Neural progenitor cell (in vitro differentiated cells): ENCODE data around the gene ZNF32. TPM values are rescaled to one million over a fixed set of nuclear protein-coding genes. Genes with fewer than 3 reads are reported as not detected.
"Not testable (repeated sequence)": the region's sequence is repeated elsewhere in the genome, so short reads cannot be mapped to it uniquely, and the experiment has no call there.

ENCODE experiments used
- DNase-seq: peaks from one replicate; pipeline ENCODE4 v3.0.0-alpha.2; 2016; ENCODE audit warnings: low spot score
- H2AFZ ChIP-seq: fragments of 200-600 bp; sonication (generic); replicated peaks from 2 replicates; pipeline ENCODE4 v1.6.1; 2016; ENCODE audit warnings: antibody characterized with exemption
- H3F3A ChIP-seq: fragments of 200-600 bp; sonication (generic); 2 replicates; pipeline ENCODE4 v1.6.1; 2016; ENCODE audit warnings: antibody characterized with exemption, low read depth
- H3K27ac ChIP-seq: fragments of 200-600 bp; sonication (generic); 2 replicates; pipeline ENCODE4 v1.5.1; 2016; ENCODE audit warnings: mild to moderate bottlenecking
- H3K27me3 ChIP-seq: fragments of 200-600 bp; sonication (generic); 2 replicates; pipeline ENCODE4 v1.6.1; 2016; ENCODE audit warnings: mild to moderate bottlenecking, moderate library complexity
- H3K36me3 ChIP-seq: fragments of 200-600 bp; sonication (generic); 2 replicates; pipeline ENCODE4 v1.5.1; 2016
- H3K4me1 ChIP-seq: fragments of 200-600 bp; sonication (generic); 2 replicates; pipeline ENCODE4 v1.6.1; 2016; ENCODE audit warnings: mixed run types
- H3K4me2 ChIP-seq: fragments of 200-600 bp; sonication (generic); 2 replicates; pipeline ENCODE4 v1.6.1; 2016
- H3K4me3 ChIP-seq: fragments of 200-600 bp; sonication (generic); 2 replicates; pipeline ENCODE4 v1.5.1; 2016
- H3K79me2 ChIP-seq: fragments of 200-600 bp; sonication (generic); 2 replicates; pipeline ENCODE4 v1.6.1; 2016; ENCODE audit warnings: low read depth
- H3K9ac ChIP-seq: fragments of 200-600 bp; sonication (generic); 2 replicates; pipeline ENCODE4 v1.6.1; 2016
- H3K9me3 ChIP-seq: fragments of 200-600 bp; sonication (generic); 2 replicates; pipeline ENCODE4 v1.5.1; 2016; ENCODE audit warnings: low read depth
- H4K20me1 ChIP-seq: fragments of 200-600 bp; sonication (generic); 2 replicates; pipeline ENCODE4 v1.6.1; 2016; ENCODE audit warnings: low read depth
- H3K27ac Mint-ChIP-seq: 3 replicates; pipeline ENCODE4 v1.8.0; 2021; ENCODE audit warnings: mixed read lengths
- H3K27me3 Mint-ChIP-seq: 2 replicates; pipeline ENCODE4 v1.8.0; 2022; ENCODE audit warnings: low read depth, mild to moderate bottlenecking, inconsistent platforms, moderate library complexity, mixed read lengths; ENCODE audit not compliant: insufficient read depth
- H3K36me3 Mint-ChIP-seq: 3 replicates; pipeline ENCODE4 v1.8.0; 2021; ENCODE audit warnings: mixed read lengths
- H3K4me1 Mint-ChIP-seq: 3 replicates; pipeline ENCODE4 v1.8.0; 2021; ENCODE audit warnings: mixed read lengths
- H3K4me3 Mint-ChIP-seq: 3 replicates; pipeline ENCODE4 v1.8.0; 2021; ENCODE audit warnings: mild to moderate bottlenecking, moderate library complexity, mixed read lengths
- H3K9me3 Mint-ChIP-seq: 3 replicates; pipeline ENCODE4 v1.8.0; 2020; ENCODE audit warnings: mixed read lengths
- EZH2 ChIP-seq: fragments of 200-600 bp; sonication (generic); IDR thresholded peaks from 2 replicates; pipeline ENCODE4 v1.6.1; 2017; ENCODE audit warnings: antibody characterized with exemption, mild to moderate bottlenecking, moderate library complexity
- EZH2phosphoT487 ChIP-seq: fragments of 200-600 bp; sonication (generic); IDR thresholded peaks from 2 replicates; pipeline ENCODE4 v1.6.1; 2017; ENCODE audit warnings: antibody characterized with exemption
- total RNA-seq: library from RNA; depleted of rRNA; stranded (reverse); fragments of >200 nt; gene quantifications from 2 replicates; pipeline ENCODE4 v1.2.3, GENCODE V29; 2015; ENCODE audit warnings: low replicate concordance
- TF ChIP-seq, protein P1 (sequence below): fragments of 200-600 bp; sonication (generic); IDR thresholded peaks from 2 replicates; pipeline ENCODE4 v1.5.1; 2017; ENCODE audit warnings: antibody characterized with exemption, mild to moderate bottlenecking

Gene ZNF32
- total RNA-seq, 1 donor from 2014 or later = 50.7 TPM

DNA sequence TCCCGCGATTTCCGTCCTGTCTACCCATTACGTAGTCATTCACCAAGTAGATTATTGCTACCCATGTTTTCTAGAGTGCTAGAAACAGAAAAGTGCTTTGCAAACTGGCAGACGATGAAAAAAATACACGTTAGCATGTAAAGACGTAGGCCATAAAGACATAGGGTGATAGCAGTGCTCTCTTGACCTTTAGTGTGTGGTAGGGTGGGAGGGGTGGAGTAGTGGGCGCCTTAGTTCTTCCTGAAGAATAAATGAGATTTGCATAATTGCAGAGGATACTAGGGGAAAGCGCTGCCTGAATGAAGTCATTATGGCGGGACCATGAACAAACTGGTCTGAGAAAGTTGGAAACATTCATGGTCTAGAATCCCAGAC, 41.5 kb downstream of the ZNF32 start:
- Histone ChIP-seq H3K36me3 (no peaks in the 10 kb centered on the region), H3F3A (no peaks in the 10 kb centered on the region), H4K20me1 (no peaks in the 10 kb centered on the region), H3K27ac (no peak overlapping the region), H3K9ac (no peak overlapping the region), H3K79me2 (no peaks in the 10 kb centered on the region), H2AFZ (peak overlapping the region; percentile 93), H3K4me2 (peak overlapping the region; percentile 97), H3K27me3 (peaks cover 7% of the 10 kb centered on the region), H3K4me1 (peaks cover 8% of the 10 kb centered on the region), H3K4me3 (peak overlapping the region; percentile 61), H3K9me3 (no peaks in the 10 kb centered on the region)
- Mint-ChIP-seq H3K4me3 (peak overlapping the region; percentile 87), H3K4me1 (peaks cover 10% of the 10 kb centered on the region), H3K9me3 (peaks cover 7% of the 10 kb centered on the region), H3K36me3 (peaks cover 22% of the 10 kb centered on the region), H3K27me3 (peaks cover 5% of the 10 kb centered on the region), H3K27ac (no peak overlapping the region)
- TF ChIP-seq, protein P1, sequence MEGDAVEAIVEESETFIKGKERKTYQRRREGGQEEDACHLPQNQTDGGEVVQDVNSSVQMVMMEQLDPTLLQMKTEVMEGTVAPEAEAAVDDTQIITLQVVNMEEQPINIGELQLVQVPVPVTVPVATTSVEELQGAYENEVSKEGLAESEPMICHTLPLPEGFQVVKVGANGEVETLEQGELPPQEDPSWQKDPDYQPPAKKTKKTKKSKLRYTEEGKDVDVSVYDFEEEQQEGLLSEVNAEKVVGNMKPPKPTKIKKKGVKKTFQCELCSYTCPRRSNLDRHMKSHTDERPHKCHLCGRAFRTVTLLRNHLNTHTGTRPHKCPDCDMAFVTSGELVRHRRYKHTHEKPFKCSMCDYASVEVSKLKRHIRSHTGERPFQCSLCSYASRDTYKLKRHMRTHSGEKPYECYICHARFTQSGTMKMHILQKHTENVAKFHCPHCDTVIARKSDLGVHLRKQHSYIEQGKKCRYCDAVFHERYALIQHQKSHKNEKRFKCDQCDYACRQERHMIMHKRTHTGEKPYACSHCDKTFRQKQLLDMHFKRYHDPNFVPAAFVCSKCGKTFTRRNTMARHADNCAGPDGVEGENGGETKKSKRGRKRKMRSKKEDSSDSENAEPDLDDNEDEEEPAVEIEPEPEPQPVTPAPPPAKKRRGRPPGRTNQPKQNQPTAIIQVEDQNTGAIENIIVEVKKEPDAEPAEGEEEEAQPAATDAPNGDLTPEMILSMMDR = no peak
- TF ChIP-seq EZH2phosphoT487 (no peak), EZH2 (no peak)
- no peak for DNase-seq

DNA sequence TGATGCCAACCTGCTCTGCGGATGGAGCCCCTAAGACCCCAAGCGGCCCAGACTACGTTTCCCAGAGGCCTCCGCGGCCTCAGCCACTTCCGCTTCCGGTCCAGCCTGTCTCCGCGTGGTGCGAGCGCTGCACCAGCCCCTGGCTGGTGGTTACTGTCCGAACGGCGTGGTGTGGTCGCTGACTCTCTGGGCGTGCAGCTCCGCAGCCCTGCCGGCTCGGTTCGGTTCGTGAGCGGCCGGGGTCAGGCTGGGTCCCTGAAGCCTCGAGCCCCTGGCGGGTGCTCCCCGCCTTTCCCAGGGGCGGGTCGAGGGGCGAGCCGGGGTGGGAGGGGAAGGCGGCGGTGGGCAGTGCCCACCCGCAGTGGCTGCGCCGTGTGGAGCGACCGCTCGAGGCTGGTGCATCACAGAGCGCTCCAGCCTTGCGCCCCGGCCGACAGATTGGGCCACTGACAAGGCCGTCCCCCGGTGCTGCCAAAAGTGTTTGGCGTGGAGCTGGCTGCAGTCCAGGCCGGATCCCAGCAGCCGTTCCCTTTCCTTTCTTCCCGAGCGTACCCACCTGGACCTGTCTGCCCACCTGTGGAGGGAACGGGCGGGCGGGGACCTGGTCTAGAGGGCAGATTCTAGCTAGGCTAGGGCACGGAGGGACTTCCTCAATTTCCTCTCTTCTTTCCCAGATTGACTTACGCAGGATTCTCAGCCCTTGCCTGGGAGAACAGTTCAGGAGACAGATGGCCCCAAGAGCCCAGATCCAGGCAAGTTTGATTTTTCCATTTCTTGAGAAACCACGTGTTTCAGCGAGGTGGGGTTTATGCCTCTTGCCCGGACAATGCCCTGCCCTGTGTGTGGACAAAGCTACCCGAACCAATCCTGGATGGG, 42.1 kb downstream of the ZNF32 start, which contains the start of gene ZNF485:
ZNF485 (plus strand) TSS at position 116 of the 876 bp plus-strand sequence; CDS start at position 729, 613 bp downstream.
- H3K4me2 ChIP-seq = peak within 1 kb of the TSS; percentile 97
- no peaks in the 10 kb centered on the region for H3F3A ChIP-seq
- TF ChIP-seq EZH2 = no peak
- no peak for TF ChIP-seq EZH2phosphoT487
- TF ChIP-seq, protein P1 = no peak
- Mint-ChIP-seq H3K36me3 (peaks cover 17% of the 10 kb centered on the region), H3K4me3 (peak within 1 kb of the TSS; percentile 87), H3K27ac (no peak within 1 kb of the TSS), H3K9me3 (peaks cover 7% of the 10 kb centered on the region), H3K4me1 (peaks cover 10% of the 10 kb centered on the region), H3K27me3 (peaks cover 8% of the 10 kb centered on the region)
- no peaks in the 10 kb centered on the region for H3K36me3 ChIP-seq
- H3K9ac ChIP-seq = no peak within 1 kb of the TSS
- peaks cover 7% of the 10 kb centered on the region for H3K27me3 ChIP-seq
- peak within 1 kb of the TSS; percentile 61 for H3K4me3 ChIP-seq
- H3K79me2 ChIP-seq = no peaks in the 10 kb centered on the region
- peak; percentile 81 for DNase-seq
- H3K4me1 ChIP-seq = peaks cover 8% of the 10 kb centered on the region
- H3K9me3 ChIP-seq = no peaks in the 10 kb centered on the region
- no peak within 1 kb of the TSS for H3K27ac ChIP-seq
- peak within 1 kb of the TSS; percentile 93 for H2AFZ ChIP-seq
- H4K20me1 ChIP-seq = no peaks in the 10 kb centered on the region

DNA sequence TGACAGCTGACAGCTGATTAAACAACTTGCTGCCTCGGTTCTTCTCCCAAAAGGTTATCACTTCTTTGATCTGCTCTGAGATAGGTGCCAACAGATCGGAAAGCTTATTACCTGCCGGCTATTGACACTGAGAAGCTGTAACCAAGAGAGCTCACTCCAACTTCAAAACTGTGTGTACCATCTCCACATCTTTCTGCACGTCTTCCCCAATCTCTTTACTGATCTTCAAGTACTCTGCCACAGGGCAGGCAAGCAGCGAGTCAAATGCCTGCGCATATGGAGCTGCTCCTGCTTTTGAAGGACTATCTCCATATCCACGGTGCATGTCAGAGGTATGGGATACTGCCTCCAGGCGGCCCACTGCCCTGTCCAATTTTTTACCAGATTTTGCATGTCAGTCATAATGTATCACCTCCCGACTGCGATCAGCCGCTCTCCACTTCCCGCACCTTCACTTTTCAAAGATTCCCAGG, 42.8 kb downstream of the ZNF32 start:
- Histone ChIP-seq H3K27ac (no peak overlapping the region), H4K20me1 (no peaks in the 10 kb centered on the region), H3K36me3 (no peaks in the 10 kb centered on the region), H3K9me3 (no peaks in the 10 kb centered on the region), H3K4me3 (peak overlapping the region; percentile 61), H2AFZ (peak overlapping the region; percentile 93), H3K79me2 (no peaks in the 10 kb centered on the region), H3K27me3 (peaks cover 7% of the 10 kb centered on the region), H3K4me2 (peak overlapping the region; percentile 97), H3K9ac (no peak overlapping the region), H3F3A (no peaks in the 10 kb centered on the region), H3K4me1 (peaks cover 8% of the 10 kb centered on the region)
- TF ChIP-seq EZH2 = no peak
- no peak for TF ChIP-seq EZH2phosphoT487
- TF ChIP-seq, protein P1 = no peak
- DNase-seq = no peak
- H3K27ac Mint-ChIP-seq = no peak overlapping the region
- H3K9me3 Mint-ChIP-seq = peaks cover 7% of the 10 kb centered on the region
- peaks cover 8% of the 10 kb centered on the region for H3K27me3 Mint-ChIP-seq
- peak overlapping the region; percentile 87 for H3K4me3 Mint-ChIP-seq
- peaks cover 10% of the 10 kb centered on the region for H3K4me1 Mint-ChIP-seq
- peaks cover 17% of the 10 kb centered on the region for H3K36me3 Mint-ChIP-seq

DNA sequence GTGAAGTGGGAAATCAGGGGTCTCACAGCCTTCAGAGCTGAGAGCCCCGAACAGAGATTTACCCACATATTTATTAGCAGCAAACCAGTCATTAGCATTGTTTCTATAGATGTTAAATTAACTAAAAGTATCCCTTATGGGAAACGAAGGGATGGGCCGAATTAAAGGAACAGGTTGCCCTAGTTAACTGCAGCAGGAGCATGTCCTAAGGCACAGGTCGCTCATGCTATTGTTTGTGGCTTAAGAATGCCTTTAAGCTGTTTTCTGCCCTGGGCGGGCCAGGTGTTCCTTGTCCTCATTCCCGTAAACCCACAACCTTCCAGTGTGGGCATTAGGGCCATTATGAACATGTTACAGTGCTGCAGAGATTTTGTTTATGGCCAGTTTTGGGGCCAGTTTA, 47.1 kb downstream of the ZNF32 start:
- not testable (repeated sequence) for H3K9me3 ChIP-seq, H3K27me3 ChIP-seq, H3K9ac ChIP-seq, H3K79me2 ChIP-seq, H3K27ac ChIP-seq, DNase-seq, H3K27me3 Mint-ChIP-seq, H3F3A ChIP-seq, H3K4me1 ChIP-seq, H3K36me3 ChIP-seq, H3K36me3 Mint-ChIP-seq, H3K27ac Mint-ChIP-seq, H3K4me3 ChIP-seq, H2AFZ ChIP-seq, H3K4me2 ChIP-seq, H4K20me1 ChIP-seq, H3K4me3 Mint-ChIP-seq, H3K4me1 Mint-ChIP-seq
- H3K9me3 Mint-ChIP-seq = peaks cover 11% of the 10 kb centered on the region
